GM21381 (cell line): ENCODE data around the gene SIRT7.

Experiments used
- ATAC-seq: cut with Tn5 transposase; IDR thresholded peaks from one replicate; pipeline ENCODE4 v1.9.1; 2021; ENCODE audit warnings: mild to moderate bottlenecking, moderate library complexity; ENCODE audit not compliant: unreplicated experiment

SIRT7 gene

GRCh38 chr17:81867170-81867990 is 50.6 kb downstream of the SIRT7 start:
- ATAC-seq, result no peak

GRCh38 chr17:81866440-81867169 is 51.4 kb downstream of the SIRT7 start:
- ATAC-seq, result no peak

GRCh38 chr17:81865733-81866439 is 52.1 kb downstream of the SIRT7 start:
- ATAC-seq, result no peak

- no peak for ATAC-seq
Observed at GRCh38 chr17:81865358-81865732, 52.6 kb downstream of the SIRT7 start.

- no peak for ATAC-seq
Observed at GRCh38 chr17:81863833-81864768, 53.9 kb downstream of the SIRT7 start.

GRCh38 chr17:81863123-81863675 is 54.8 kb downstream of the SIRT7 start:
- no peak for ATAC-seq
